MV-4-11 (cell line): Measurements from ENCODE around the gene UBE2F.
"Not testable (repeated sequence)": the region's sequence is repeated elsewhere in the genome, so short reads cannot be mapped to it uniquely, and the experiment has no call there.

ENCODE experiments used
- DNase-seq: peaks from one replicate; lab custom pipeline; 2025; lab: John Stamatoyannopoulos, UW

Gene UBE2F

GRCh38 chr2:237944302-237944701, 22.5 kb upstream of the UBE2F start:
- DNase-seq, result no peak

GRCh38 chr2:237946423-237946822, 20.4 kb upstream of the UBE2F start:
- DNase-seq, result no peak

GRCh38 chr2:237951354-237951753, 15.5 kb upstream of the UBE2F start:
- not testable (repeated sequence) for DNase-seq

GRCh38 chr2:237951878-237952277, 14.9 kb upstream of the UBE2F start:
- no peak for DNase-seq

GRCh38 chr2:237952851-237953250, 14.0 kb upstream of the UBE2F start:
- DNase-seq, result no peak

GRCh38 chr2:237955640-237956401, 11.0 kb upstream of the UBE2F start:
- no peak for DNase-seq

GRCh38 chr2:237956402-237956736, 10.4 kb upstream of the UBE2F start:
- no peak for DNase-seq

- DNase-seq, result no peak
Observed at GRCh38 chr2:237961637-237962036, 5.2 kb upstream of the UBE2F start.

- peak; percentile 44 for DNase-seq
Observed at GRCh38 chr2:237962432-237963084, 4.3 kb upstream of the UBE2F start.

GRCh38 chr2:237963490-237963991, 3.3 kb upstream of the UBE2F start:
- DNase-seq, result not testable (repeated sequence)

GRCh38 chr2:237964194-237964577, 2.6 kb upstream of the UBE2F start:
- DNase-seq, result no peak

- DNase-seq, result no peak
Observed at GRCh38 chr2:237964578-237965404, 2.0 kb upstream of the UBE2F start.

- DNase-seq, result not testable (repeated sequence)
Observed at GRCh38 chr2:237965844-237966243, 970 bp upstream of the UBE2F start.

GRCh38 chr2:237966250-237966564, 607 bp upstream of the UBE2F start:
- no peak for DNase-seq

- DNase-seq, result no peak
Observed at GRCh38 chr2:237967463-237967951, 693 bp downstream of the UBE2F start.

GRCh38 chr2:237968048-237968862, 1.4 kb downstream of the UBE2F start:
- DNase-seq, result peak; percentile 98

GRCh38 chr2:237971661-237972060, 4.8 kb downstream of the UBE2F start:
- no peak for DNase-seq

GRCh38 chr2:237972211-237972610, 5.4 kb downstream of the UBE2F start:
- DNase-seq, result no peak

- no peak for DNase-seq
Observed at GRCh38 chr2:237972936-237973335, 6.1 kb downstream of the UBE2F start.

GRCh38 chr2:237977380-237977779, 10.6 kb downstream of the UBE2F start:
- no peak for DNase-seq

GRCh38 chr2:237978058-237978712, 11.4 kb downstream of the UBE2F start:
- no peak for DNase-seq
